Kidney tubule cell (primary cell): Measurements from ENCODE around the gene KCTD2.
"Not testable (repeated sequence)": the region's sequence is repeated elsewhere in the genome, so short reads cannot be mapped to it uniquely, and the experiment has no call there.

Experiments used
- DNase-seq: peaks from one replicate; pipeline ENCODE4 v3.0.0-alpha.2; 2018; ENCODE audit warnings: low spot score

The KCTD2 gene

GRCh38 chr17:75020331-75021110 is 26.5 kb upstream of the KCTD2 start:
- no peak for DNase-seq

GRCh38 chr17:75024686-75025397 is 22.2 kb upstream of the KCTD2 start:
- no peak for DNase-seq

- not testable (repeated sequence) for DNase-seq
Measured at GRCh38 chr17:75025398-75025734, 21.7 kb upstream of the KCTD2 start.

- DNase-seq, result not testable (repeated sequence)
Measured at GRCh38 chr17:75026650-75027049, 20.4 kb upstream of the KCTD2 start.

GRCh38 chr17:75030161-75030560 is 16.9 kb upstream of the KCTD2 start:
- DNase-seq, result no peak

- DNase-seq, result peak; percentile 65
Measured at GRCh38 chr17:75031972-75032719, 14.9 kb upstream of the KCTD2 start.

- peak; percentile 22 for DNase-seq
Measured at GRCh38 chr17:75032720-75033280, 14.2 kb upstream of the KCTD2 start.

GRCh38 chr17:75033346-75034235 is 13.4 kb upstream of the KCTD2 start:
- DNase-seq, result peak; percentile 95

- peak; percentile 93 for DNase-seq
Measured at GRCh38 chr17:75034236-75034908, 12.7 kb upstream of the KCTD2 start.

- no peak for DNase-seq
Measured at GRCh38 chr17:75036643-75037268, 10.3 kb upstream of the KCTD2 start.

GRCh38 chr17:75039238-75039637 is 7.8 kb upstream of the KCTD2 start:
- DNase-seq, result no peak

- no peak for DNase-seq
Measured at GRCh38 chr17:75041656-75042280, 5.3 kb upstream of the KCTD2 start.

GRCh38 chr17:75043789-75044188 is 3.2 kb upstream of the KCTD2 start:
- not testable (repeated sequence) for DNase-seq

GRCh38 chr17:75044716-75045115 is 2.3 kb upstream of the KCTD2 start:
- no peak for DNase-seq

GRCh38 chr17:75045946-75046406 is 1.0 kb upstream of the KCTD2 start:
- not testable (repeated sequence) for DNase-seq

GRCh38 chr17:75047398-75048098 is 523 bp downstream of the KCTD2 start:
- no peak for DNase-seq

- DNase-seq, result no peak
Measured at GRCh38 chr17:75048249-75048878, 1.3 kb downstream of the KCTD2 start.

GRCh38 chr17:75049057-75049456 is 2.0 kb downstream of the KCTD2 start:
- DNase-seq, result no peak

GRCh38 chr17:75049706-75050105 is 2.7 kb downstream of the KCTD2 start:
- DNase-seq, result peak; percentile 75
